ENCODE results near the gene KRT14.
"Not testable (repeated sequence)": the region's sequence is repeated elsewhere in the genome, so short reads cannot be mapped to it uniquely, and the experiment has no call there.

Gene KRT14

GRCh38 chr17:41606930-41607329 is 20.2 kb upstream of the KRT14 start:
- not testable (repeated sequence) for DNase-seq (ENCODE audit: low spot score)

GRCh38 chr17:41602524-41602923 is 15.8 kb upstream of the KRT14 start:
- DNase-seq (ENCODE audit: low spot score) = no peak

- DNase-seq (ENCODE audit: low spot score) = no peak
Measured at GRCh38 chr17:41600318-41600717, 13.6 kb upstream of the KRT14 start.

- DNase-seq (ENCODE audit: low spot score) = no peak
Measured at GRCh38 chr17:41599680-41600079, 13.0 kb upstream of the KRT14 start.

GRCh38 chr17:41595585-41595984 is 8.9 kb upstream of the KRT14 start:
- DNase-seq (ENCODE audit: low spot score) = no peak

- DNase-seq (ENCODE audit: low spot score) = no peak
Measured at GRCh38 chr17:41594363-41594915, 7.7 kb upstream of the KRT14 start.

GRCh38 chr17:41593306-41593981 is 6.7 kb upstream of the KRT14 start:
- DNase-seq (ENCODE audit: low spot score) = no peak

GRCh38 chr17:41592601-41593305 is 6.1 kb upstream of the KRT14 start:
- DNase-seq (ENCODE audit: low spot score) = no peak

- no peak for DNase-seq (ENCODE audit: low spot score)
Measured at GRCh38 chr17:41589301-41589700, 2.6 kb upstream of the KRT14 start.

- no peak for DNase-seq (ENCODE audit: low spot score)
Measured at GRCh38 chr17:41588126-41588810, 1.6 kb upstream of the KRT14 start.

GRCh38 chr17:41585301-41586056 is 1.2 kb downstream of the KRT14 start:
- no peak for DNase-seq (ENCODE audit: low spot score)

- DNase-seq (ENCODE audit: low spot score) = not testable (repeated sequence)
Measured at GRCh38 chr17:41584331-41584927, 2.3 kb downstream of the KRT14 start.

- no peak for DNase-seq (ENCODE audit: low spot score)
Measured at GRCh38 chr17:41583137-41584127, 3.3 kb downstream of the KRT14 start.

GRCh38 chr17:41582061-41582968 is 4.4 kb downstream of the KRT14 start:
- not testable (repeated sequence) for DNase-seq (ENCODE audit: low spot score)

GRCh38 chr17:41581366-41582060 is 5.2 kb downstream of the KRT14 start:
- no peak for DNase-seq (ENCODE audit: low spot score)

GRCh38 chr17:41580687-41581365 is 5.9 kb downstream of the KRT14 start:
- no peak for DNase-seq (ENCODE audit: low spot score)

GRCh38 chr17:41580244-41580575 is 6.5 kb downstream of the KRT14 start:
- no peak for DNase-seq (ENCODE audit: low spot score)

Measured in germinal center (tissue), 1 donor.